Stimulated activated CD8-positive, alpha-beta memory T cell treated with anti-CD3 and anti-CD28 coated beads, Interleukin-7, amount 100 ng/mL, for 24 hours (primary cell): ENCODE measurements around the gene DGKQ.
"Not testable (repeated sequence)": the region's sequence is repeated elsewhere in the genome, so short reads cannot be mapped to it uniquely, and the experiment has no call there.

Source experiments
- DNase-seq: peaks from one replicate; pipeline ENCODE4 v3.0.0-alpha.2; 2020; ENCODE audit warnings: low read depth

Gene DGKQ

GRCh38 chr4:976016-976415 lies 2.6 kb upstream of the DGKQ start:
- DNase-seq, result not testable (repeated sequence)

- no peak for DNase-seq
Observed at GRCh38 chr4:974668-975067, 1.3 kb upstream of the DGKQ start.

GRCh38 chr4:972651-973424 lies 531 bp downstream of the DGKQ start:
- no peak for DNase-seq

GRCh38 chr4:971666-972500 lies 1.5 kb downstream of the DGKQ start:
- DNase-seq, result no peak

- no peak for DNase-seq
Observed at GRCh38 chr4:970854-971520, 2.4 kb downstream of the DGKQ start.

- no peak for DNase-seq
Observed at GRCh38 chr4:970046-970745, 3.2 kb downstream of the DGKQ start.

- no peak for DNase-seq
Observed at GRCh38 chr4:968621-969394, 4.6 kb downstream of the DGKQ start.

- no peak for DNase-seq
Observed at GRCh38 chr4:968221-968620, 5.1 kb downstream of the DGKQ start.

- DNase-seq, result no peak
Observed at GRCh38 chr4:967113-968104, 6.0 kb downstream of the DGKQ start.

GRCh38 chr4:966266-967112 lies 6.9 kb downstream of the DGKQ start:
- no peak for DNase-seq

- DNase-seq, result no peak
Observed at GRCh38 chr4:965766-966134, 7.6 kb downstream of the DGKQ start.

- no peak for DNase-seq
Observed at GRCh38 chr4:965048-965765, 8.2 kb downstream of the DGKQ start.

GRCh38 chr4:964346-965025 lies 8.9 kb downstream of the DGKQ start:
- no peak for DNase-seq

GRCh38 chr4:963276-964225 lies 9.8 kb downstream of the DGKQ start:
- no peak for DNase-seq

- DNase-seq, result no peak
Observed at GRCh38 chr4:962231-963208, 10.8 kb downstream of the DGKQ start.
